Measurements from ENCODE around the gene SLC16A6.

DNA sequence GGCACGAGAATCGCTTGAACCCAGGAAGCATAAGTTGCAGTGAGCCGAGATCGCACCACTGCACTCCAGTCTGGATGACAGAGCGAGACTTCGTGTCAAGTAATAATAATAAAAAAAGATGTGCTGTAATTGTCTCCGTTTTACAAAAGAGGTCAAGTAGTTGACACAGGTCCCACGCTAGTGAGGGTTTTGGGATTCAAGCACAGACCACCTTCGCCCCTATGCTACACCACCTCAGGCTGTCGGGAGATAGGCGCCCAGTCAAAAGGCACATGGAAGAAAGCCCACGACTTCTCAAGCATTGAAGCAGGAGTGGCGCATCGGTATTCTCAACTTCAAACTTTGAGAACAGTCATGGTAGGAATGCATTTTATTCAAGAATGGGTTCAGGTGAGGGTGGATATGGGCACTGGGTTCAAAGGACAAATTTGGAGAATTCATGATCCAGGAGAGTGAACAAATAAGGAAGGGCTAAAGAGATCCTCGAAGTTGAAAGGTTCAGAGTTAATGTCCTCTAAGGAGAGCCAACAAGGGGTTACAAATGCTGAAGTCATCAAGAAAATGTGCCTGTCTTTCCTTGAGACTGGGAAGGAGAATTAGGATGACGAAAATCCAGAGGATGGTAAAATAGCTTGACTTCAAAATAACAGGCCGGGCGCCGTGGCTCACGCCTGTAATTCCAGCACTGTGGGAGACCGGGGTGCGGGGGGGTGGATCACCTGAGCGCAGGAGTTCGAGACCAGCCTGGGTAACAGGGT lies 44.5 kb downstream of the SLC16A6 start:
- TF ChIP-seq CTCF (IDR thresholded peaks at IDR 0.05 in 2 of 3, conservative IDR thresholded peaks at IDR 0.05 in 1 of 3; ENCODE audit: borderline replicate concordance in 1 of 3, insufficient read depth in 1 of 3, low read depth in 2 of 3, low read length in 2 of 3), result no peak
- no peak for TF ChIP-seq SIN3A (IDR thresholded peaks at IDR 0.05; ENCODE audit: low read depth)
- TF ChIP-seq POLR2A (IDR thresholded peaks at IDR 0.05; ENCODE audit: borderline replicate concordance, extremely low read depth, insufficient read depth, insufficient read length), result no peak
- no peak for TF ChIP-seq POLR2AphosphoS5 (IDR thresholded peaks at IDR 0.05; ENCODE audit: low read depth, low read length)
- TF ChIP-seq, protein P1, sequence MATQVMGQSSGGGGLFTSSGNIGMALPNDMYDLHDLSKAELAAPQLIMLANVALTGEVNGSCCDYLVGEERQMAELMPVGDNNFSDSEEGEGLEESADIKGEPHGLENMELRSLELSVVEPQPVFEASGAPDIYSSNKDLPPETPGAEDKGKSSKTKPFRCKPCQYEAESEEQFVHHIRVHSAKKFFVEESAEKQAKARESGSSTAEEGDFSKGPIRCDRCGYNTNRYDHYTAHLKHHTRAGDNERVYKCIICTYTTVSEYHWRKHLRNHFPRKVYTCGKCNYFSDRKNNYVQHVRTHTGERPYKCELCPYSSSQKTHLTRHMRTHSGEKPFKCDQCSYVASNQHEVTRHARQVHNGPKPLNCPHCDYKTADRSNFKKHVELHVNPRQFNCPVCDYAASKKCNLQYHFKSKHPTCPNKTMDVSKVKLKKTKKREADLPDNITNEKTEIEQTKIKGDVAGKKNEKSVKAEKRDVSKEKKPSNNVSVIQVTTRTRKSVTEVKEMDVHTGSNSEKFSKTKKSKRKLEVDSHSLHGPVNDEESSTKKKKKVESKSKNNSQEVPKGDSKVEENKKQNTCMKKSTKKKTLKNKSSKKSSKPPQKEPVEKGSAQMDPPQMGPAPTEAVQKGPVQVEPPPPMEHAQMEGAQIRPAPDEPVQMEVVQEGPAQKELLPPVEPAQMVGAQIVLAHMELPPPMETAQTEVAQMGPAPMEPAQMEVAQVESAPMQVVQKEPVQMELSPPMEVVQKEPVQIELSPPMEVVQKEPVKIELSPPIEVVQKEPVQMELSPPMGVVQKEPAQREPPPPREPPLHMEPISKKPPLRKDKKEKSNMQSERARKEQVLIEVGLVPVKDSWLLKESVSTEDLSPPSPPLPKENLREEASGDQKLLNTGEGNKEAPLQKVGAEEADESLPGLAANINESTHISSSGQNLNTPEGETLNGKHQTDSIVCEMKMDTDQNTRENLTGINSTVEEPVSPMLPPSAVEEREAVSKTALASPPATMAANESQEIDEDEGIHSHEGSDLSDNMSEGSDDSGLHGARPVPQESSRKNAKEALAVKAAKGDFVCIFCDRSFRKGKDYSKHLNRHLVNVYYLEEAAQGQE (IDR thresholded peaks at IDR 0.05; ENCODE audit: low read depth), result no peak
- TF ChIP-seq EZH2 (IDR thresholded peaks at IDR 0.05), result no peak
